HEK293 (cell line): ENCODE results near the gene RGR.

Source experiments
- CTCF ChIA-PET: fragments of 350-600 bp; formaldehyde crosslinking; extraction: SDS; loops from one replicate; lab custom pipeline; 2021; ENCODE audit warnings: antibody characterized with exemption; lab: Yijun Ruan, JAX
- POLR2A ChIA-PET: fragments of 300-600 bp; formaldehyde crosslinking; extraction: SDS; loops from one replicate; lab custom pipeline; 2020; ENCODE audit warnings: antibody characterized with exemption, inconsistent platforms; lab: Yijun Ruan, JAX
- H3K27ac ChIP-seq: fragments of 200-500 bp; sonication (Bioruptor generic); 2 replicates; pipeline ENCODE4 v1.5.1; 2014; ENCODE audit warnings: low read depth, low read length, control low read depth, inconsistent platforms; ENCODE audit errors: extremely low read depth
- H3K36me3 ChIP-seq, 2 experiments: fragments of 200-500 bp in 1 of 2; sonication (Bioruptor generic) in 1 of 2; 1 replicate in 1 of 2; 2 replicates in 1 of 2; pipeline ENCODE4 v1.5.1; 2014 to 2017; ENCODE audit warnings: inconsistent platforms in 2 of 2, low read length in 2 of 2; ENCODE audit not compliant: control insufficient read depth in 2 of 2, insufficient read depth in 1 of 2
- H3K4me1 ChIP-seq: fragments of 200-500 bp; sonication (Bioruptor generic); 2 replicates; pipeline ENCODE4 v1.5.1; 2014; ENCODE audit warnings: mild to moderate bottlenecking, low read length, inconsistent platforms; ENCODE audit not compliant: control insufficient read depth, insufficient read depth
- H3K4me3 ChIP-seq: 2 replicates; pipeline ENCODE4 v1.5.1; 2011; ENCODE audit warnings: low read depth, mild to moderate bottlenecking, control low read depth, low read length, moderate library complexity
- H3K9me3 ChIP-seq: fragments of 200-500 bp; sonication (Bioruptor generic); 2 replicates; pipeline ENCODE4 v1.5.1; 2014; ENCODE audit warnings: low read depth, low read length, inconsistent platforms; ENCODE audit not compliant: control insufficient read depth, insufficient read depth
- HOXC10 ChIP-seq: sonication (generic); formaldehyde crosslinking; IDR thresholded peaks from 2 replicates; pipeline ENCODE4 v1.8.1; 2023; ENCODE audit warnings: mild to moderate bottlenecking, missing genetic modification reagents
- SP3 ChIP-seq: fragments of 450-650 bp; formaldehyde crosslinking; IDR thresholded peaks from 2 replicates; pipeline ENCODE4 v1.5.1; 2016; ENCODE audit warnings: missing biosample characterization, missing genetic modification characterization
- ZBTB10 ChIP-seq: fragments of 450-650 bp; formaldehyde crosslinking; IDR thresholded peaks from 2 replicates; pipeline ENCODE4 v1.5.1; 2016; ENCODE audit warnings: missing biosample characterization, missing genetic modification characterization
- ZBTB44 ChIP-seq: fragments of 450-650 bp; IDR thresholded peaks from 2 replicates; pipeline ENCODE4 v1.5.1; 2018; ENCODE audit warnings: missing biosample characterization, mild to moderate bottlenecking, missing genetic modification characterization
- ZFP3 ChIP-seq: fragments of 450-650 bp; formaldehyde crosslinking; IDR thresholded peaks from 2 replicates; pipeline ENCODE4 v1.5.1; 2016; ENCODE audit warnings: low read depth, missing biosample characterization, missing genetic modification characterization
- ZFP37 ChIP-seq: fragments of 450-650 bp; formaldehyde crosslinking; IDR thresholded peaks from 2 replicates; pipeline ENCODE4 v1.5.1; 2016; ENCODE audit warnings: missing biosample characterization, missing genetic modification characterization
- ZNF169 ChIP-seq: fragments of 450-650 bp; formaldehyde crosslinking; IDR thresholded peaks from 2 replicates; pipeline ENCODE4 v1.5.1; 2016; ENCODE audit warnings: missing biosample characterization, missing genetic modification characterization
- ZNF175 ChIP-seq: fragments of 450-650 bp; formaldehyde crosslinking; IDR thresholded peaks from 2 replicates; pipeline ENCODE4 v1.5.1; 2016; ENCODE audit warnings: missing biosample characterization, missing genetic modification characterization
- ZNF214 ChIP-seq: fragments of 450-650 bp; formaldehyde crosslinking; IDR thresholded peaks from 2 replicates; pipeline ENCODE4 v1.5.1; 2017; ENCODE audit warnings: missing biosample characterization, mild to moderate bottlenecking, missing genetic modification characterization, borderline replicate concordance
- ZNF311 ChIP-seq: fragments of 450-650 bp; formaldehyde crosslinking; IDR thresholded peaks from 2 replicates; pipeline ENCODE4 v1.5.1; 2017; ENCODE audit warnings: missing biosample characterization, missing genetic modification characterization, borderline replicate concordance
- ZNF335 ChIP-seq: fragments of 450-650 bp; formaldehyde crosslinking; conservative IDR thresholded peaks from 2 replicates; pipeline ENCODE4 v1.5.1; 2016; ENCODE audit warnings: missing biosample characterization, missing genetic modification characterization
- ZNF560 ChIP-seq: fragments of 450-650 bp; formaldehyde crosslinking; IDR thresholded peaks from 2 replicates; pipeline ENCODE4 v1.5.1; 2017; ENCODE audit warnings: missing biosample characterization, missing genetic modification characterization, borderline replicate concordance
- ZXDB ChIP-seq: fragments of 450-650 bp; formaldehyde crosslinking; IDR thresholded peaks from 2 replicates; pipeline ENCODE4 v1.5.1; 2016; ENCODE audit warnings: missing biosample characterization, missing genetic modification characterization
- TF ChIP-seq, protein P1 (sequence below): fragments of 450-650 bp; formaldehyde crosslinking; IDR thresholded peaks from 2 replicates; pipeline ENCODE4 v1.5.1; 2016; ENCODE audit warnings: missing biosample characterization, missing genetic modification characterization
- TF ChIP-seq, protein P2 (sequence below): fragments of 450-650 bp; formaldehyde crosslinking; IDR thresholded peaks from 2 replicates; pipeline ENCODE4 v1.5.1; 2017; ENCODE audit warnings: missing biosample characterization, missing genetic modification characterization
- TF ChIP-seq, protein P3 (sequence below): fragments of 450-650 bp; formaldehyde crosslinking; optimal IDR thresholded peaks from 2 replicates; pipeline ENCODE3; 2016; ENCODE audit warnings: missing biosample characterization, mild to moderate bottlenecking, missing genetic modification characterization
- TF ChIP-seq, protein P4 (sequence below): fragments of 450-650 bp; formaldehyde crosslinking; IDR thresholded peaks from 2 replicates; pipeline ENCODE4 v1.5.1; 2016; ENCODE audit warnings: missing biosample characterization, missing genetic modification characterization
- TF ChIP-seq, protein P5 (sequence below): fragments of 450-650 bp; formaldehyde crosslinking; IDR thresholded peaks from 2 replicates; pipeline ENCODE4 v1.5.1; 2016; ENCODE audit warnings: missing biosample characterization, missing genetic modification characterization
- TF ChIP-seq, protein P6 (sequence below): IDR thresholded peaks from 2 replicates; pipeline ENCODE4 v1.6.1; 2011; ENCODE audit warnings: mild to moderate bottlenecking, low read depth, low read length, borderline replicate concordance

RGR gene

GRCh38 chr10:84233940-84234339 is 10.9 kb upstream of the RGR start:
- ChIA-PET CTCF (interaction anchor here (1.0 to 1.7 kb wide), 3 partner anchors 20 to 304 kb away, joined by 3 to 6 read pairs (median 4); no protein-coding TSS in a partner anchor), POLR2A (no interaction called here)
- Histone ChIP-seq H3K9me3 (no peaks in the 10 kb centered on the region), H3K4me1 (no peaks in the 10 kb centered on the region), H3K27ac (no peak overlapping the region), H3K36me3 (no peaks in the 10 kb centered on the region), H3K4me3 (no peak overlapping the region)
- TF ChIP-seq, protein P1, sequence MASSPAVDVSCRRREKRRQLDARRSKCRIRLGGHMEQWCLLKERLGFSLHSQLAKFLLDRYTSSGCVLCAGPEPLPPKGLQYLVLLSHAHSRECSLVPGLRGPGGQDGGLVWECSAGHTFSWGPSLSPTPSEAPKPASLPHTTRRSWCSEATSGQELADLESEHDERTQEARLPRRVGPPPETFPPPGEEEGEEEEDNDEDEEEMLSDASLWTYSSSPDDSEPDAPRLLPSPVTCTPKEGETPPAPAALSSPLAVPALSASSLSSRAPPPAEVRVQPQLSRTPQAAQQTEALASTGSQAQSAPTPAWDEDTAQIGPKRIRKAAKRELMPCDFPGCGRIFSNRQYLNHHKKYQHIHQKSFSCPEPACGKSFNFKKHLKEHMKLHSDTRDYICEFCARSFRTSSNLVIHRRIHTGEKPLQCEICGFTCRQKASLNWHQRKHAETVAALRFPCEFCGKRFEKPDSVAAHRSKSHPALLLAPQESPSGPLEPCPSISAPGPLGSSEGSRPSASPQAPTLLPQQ (tag by site-specific recombination) = no peak
- TF ChIP-seq ZBTB10 (tag by site-specific recombination) (no peak), ZFP3 (tag by site-specific recombination) (no peak), ZNF169 (tag by site-specific recombination) (no peak), SP3 (tag by site-specific recombination) (no peak), ZNF214 (no peak), ZXDB (tag by site-specific recombination) (no peak), ZNF175 (tag by site-specific recombination) (no peak), ZFP37 (tag by site-specific recombination) (no peak), HOXC10 (CRISPR knock-in tag) (no peak), ZBTB44 (no peak), ZNF560 (tag by site-specific recombination) (no peak), ZNF311 (tag by site-specific recombination) (no peak), ZNF335 (tag by site-specific recombination) (no peak)
- TF ChIP-seq, protein P2, sequence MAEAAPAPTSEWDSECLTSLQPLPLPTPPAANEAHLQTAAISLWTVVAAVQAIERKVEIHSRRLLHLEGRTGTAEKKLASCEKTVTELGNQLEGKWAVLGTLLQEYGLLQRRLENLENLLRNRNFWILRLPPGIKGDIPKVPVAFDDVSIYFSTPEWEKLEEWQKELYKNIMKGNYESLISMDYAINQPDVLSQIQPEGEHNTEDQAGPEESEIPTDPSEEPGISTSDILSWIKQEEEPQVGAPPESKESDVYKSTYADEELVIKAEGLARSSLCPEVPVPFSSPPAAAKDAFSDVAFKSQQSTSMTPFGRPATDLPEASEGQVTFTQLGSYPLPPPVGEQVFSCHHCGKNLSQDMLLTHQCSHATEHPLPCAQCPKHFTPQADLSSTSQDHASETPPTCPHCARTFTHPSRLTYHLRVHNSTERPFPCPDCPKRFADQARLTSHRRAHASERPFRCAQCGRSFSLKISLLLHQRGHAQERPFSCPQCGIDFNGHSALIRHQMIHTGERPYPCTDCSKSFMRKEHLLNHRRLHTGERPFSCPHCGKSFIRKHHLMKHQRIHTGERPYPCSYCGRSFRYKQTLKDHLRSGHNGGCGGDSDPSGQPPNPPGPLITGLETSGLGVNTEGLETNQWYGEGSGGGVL = no peak
- TF ChIP-seq, protein P3, sequence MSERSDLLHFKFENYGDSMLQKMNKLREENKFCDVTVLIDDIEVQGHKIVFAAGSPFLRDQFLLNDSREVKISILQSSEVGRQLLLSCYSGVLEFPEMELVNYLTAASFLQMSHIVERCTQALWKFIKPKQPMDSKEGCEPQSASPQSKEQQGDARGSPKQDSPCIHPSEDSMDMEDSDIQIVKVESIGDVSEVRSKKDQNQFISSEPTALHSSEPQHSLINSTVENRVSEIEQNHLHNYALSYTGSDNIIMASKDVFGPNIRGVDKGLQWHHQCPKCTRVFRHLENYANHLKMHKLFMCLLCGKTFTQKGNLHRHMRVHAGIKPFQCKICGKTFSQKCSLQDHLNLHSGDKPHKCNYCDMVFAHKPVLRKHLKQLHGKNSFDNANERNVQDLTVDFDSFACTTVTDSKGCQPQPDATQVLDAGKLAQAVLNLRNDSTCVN (tag by site-specific recombination) = no peak
- TF ChIP-seq, protein P4, sequence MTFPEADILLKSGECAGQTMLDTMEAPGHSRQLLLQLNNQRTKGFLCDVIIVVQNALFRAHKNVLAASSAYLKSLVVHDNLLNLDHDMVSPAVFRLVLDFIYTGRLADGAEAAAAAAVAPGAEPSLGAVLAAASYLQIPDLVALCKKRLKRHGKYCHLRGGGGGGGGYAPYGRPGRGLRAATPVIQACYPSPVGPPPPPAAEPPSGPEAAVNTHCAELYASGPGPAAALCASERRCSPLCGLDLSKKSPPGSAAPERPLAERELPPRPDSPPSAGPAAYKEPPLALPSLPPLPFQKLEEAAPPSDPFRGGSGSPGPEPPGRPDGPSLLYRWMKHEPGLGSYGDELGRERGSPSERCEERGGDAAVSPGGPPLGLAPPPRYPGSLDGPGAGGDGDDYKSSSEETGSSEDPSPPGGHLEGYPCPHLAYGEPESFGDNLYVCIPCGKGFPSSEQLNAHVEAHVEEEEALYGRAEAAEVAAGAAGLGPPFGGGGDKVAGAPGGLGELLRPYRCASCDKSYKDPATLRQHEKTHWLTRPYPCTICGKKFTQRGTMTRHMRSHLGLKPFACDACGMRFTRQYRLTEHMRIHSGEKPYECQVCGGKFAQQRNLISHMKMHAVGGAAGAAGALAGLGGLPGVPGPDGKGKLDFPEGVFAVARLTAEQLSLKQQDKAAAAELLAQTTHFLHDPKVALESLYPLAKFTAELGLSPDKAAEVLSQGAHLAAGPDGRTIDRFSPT = no peak
- TF ChIP-seq, protein P5, sequence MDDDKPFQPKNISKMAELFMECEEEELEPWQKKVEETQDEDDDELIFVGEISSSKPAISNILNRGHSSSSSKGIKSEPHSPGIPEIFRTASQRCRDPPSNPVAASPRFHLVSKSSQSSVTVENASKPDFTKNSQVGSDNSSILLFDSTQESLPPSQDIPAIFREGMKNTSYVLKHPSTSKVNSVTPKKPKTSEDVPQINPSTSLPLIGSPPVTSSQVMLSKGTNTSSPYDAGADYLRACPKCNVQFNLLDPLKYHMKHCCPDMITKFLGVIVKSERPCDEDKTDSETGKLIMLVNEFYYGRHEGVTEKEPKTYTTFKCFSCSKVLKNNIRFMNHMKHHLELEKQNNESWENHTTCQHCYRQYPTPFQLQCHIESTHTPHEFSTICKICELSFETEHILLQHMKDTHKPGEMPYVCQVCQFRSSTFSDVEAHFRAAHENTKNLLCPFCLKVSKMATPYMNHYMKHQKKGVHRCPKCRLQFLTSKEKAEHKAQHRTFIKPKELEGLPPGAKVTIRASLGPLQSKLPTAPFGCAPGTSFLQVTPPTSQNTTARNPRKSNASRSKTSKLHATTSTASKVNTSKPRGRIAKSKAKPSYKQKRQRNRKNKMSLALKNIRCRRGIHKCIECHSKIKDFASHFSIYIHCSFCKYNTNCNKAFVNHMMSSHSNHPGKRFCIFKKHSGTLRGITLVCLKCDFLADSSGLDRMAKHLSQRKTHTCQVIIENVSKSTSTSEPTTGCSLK (tag by site-specific recombination) = no peak
- TF ChIP-seq, protein P6, sequence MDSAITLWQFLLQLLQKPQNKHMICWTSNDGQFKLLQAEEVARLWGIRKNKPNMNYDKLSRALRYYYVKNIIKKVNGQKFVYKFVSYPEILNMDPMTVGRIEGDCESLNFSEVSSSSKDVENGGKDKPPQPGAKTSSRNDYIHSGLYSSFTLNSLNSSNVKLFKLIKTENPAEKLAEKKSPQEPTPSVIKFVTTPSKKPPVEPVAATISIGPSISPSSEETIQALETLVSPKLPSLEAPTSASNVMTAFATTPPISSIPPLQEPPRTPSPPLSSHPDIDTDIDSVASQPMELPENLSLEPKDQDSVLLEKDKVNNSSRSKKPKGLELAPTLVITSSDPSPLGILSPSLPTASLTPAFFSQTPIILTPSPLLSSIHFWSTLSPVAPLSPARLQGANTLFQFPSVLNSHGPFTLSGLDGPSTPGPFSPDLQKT = no peak
